Spleen (tissue), 7 donors: ENCODE results near the gene CMAS.

ENCODE experiments used
- CTCF ChIP-seq, 11 experiments: fragments of 200-600 bp in 7 of 11; fragments of 450-650 bp in 4 of 11; sonication (generic) in 4 of 11; IDR thresholded peaks in 8 of 11; conservative IDR thresholded peaks in 3 of 11; 1 replicate in 7 of 11; 2 replicates in 4 of 11; pipeline versions ENCODE4 v1.4.0 to v1.8.0; 2016 to 2021; ENCODE audit warnings: antibody characterized with exemption in 11 of 11, inconsistent platforms in 4 of 11, mild to moderate bottlenecking in 1 of 11
- POLR2A ChIP-seq, 3 donors: fragments of 450-650 bp; IDR thresholded peaks; one replicate each; pipeline ENCODE4 v1.5.1; 2017; ENCODE audit warnings: antibody characterized with exemption in 3 of 3, mild to moderate bottlenecking in 1 of 3
- donor health status: DM: no; HTN: no; CAD: no; lungs with moderate emphysema.
- donor health status: DM: no; HTN: no; CAD: no.
- donor health status: DM: no; HTN: no; CAD: no.

DNA sequence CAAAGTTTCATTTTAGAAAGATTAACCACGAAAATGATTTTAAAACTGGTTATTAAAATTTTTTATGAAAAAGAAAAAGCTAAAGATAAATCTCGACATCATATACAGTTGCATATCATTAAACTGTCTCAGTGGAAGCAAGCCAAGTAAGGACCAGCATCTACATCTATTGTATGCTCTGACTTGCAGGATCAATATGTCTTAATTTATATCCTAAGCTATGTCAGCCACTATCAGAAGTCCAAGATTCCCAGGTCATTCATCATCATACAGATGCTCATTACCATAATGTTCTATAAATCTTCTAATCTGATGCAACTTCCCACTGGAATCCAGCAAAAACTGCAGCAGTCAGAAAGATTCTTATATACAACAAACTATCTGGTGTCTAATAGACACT lies 43.5 kb downstream of the CMAS start:
- no peak for TF ChIP-seq CTCF (IDR thresholded peaks at IDR 0.05 in 8 of 11, conservative IDR thresholded peaks at IDR 0.05 in 3 of 11)
- no peak for TF ChIP-seq POLR2A (IDR thresholded peaks at IDR 0.05)
